Panc1 (cell line): ENCODE data around the gene DAPK1. TPM values are rescaled to one million over a fixed set of nuclear protein-coding genes. Genes with fewer than 3 reads are reported as not detected.

Experiments used
- ATAC-seq: fragments of 200-7000 bp; cut with Tn5 transposase; 2 replicates; pipeline ENCODE4 v1.9.1; 2020; ENCODE audit warnings: mild to moderate bottlenecking, moderate library complexity
- BruUV-seq: library from RNA; stranded (reverse); fragments of 400-500 nt; replicated peaks from 2 replicates; lab custom pipeline; 2021; lab: Mats Ljungman, UMichigan
- CTCF ChIA-PET: fragments of 300-600 bp; sonication (Branson Sonifier 250); formaldehyde crosslinking; loops from one replicate; lab custom pipeline; 2022; ENCODE audit warnings: antibody characterized with exemption; lab: Charles Lee
- POLR2A ChIA-PET: fragments of 300-600 bp; sonication (Branson Sonifier 250); formaldehyde crosslinking; loops from one replicate; lab custom pipeline; 2022; ENCODE audit warnings: antibody characterized with exemption; lab: Charles Lee
- DNase-seq: peaks from one replicate; pipeline ENCODE4 v3.0.0-alpha.2; 2010; ENCODE audit warnings: low read depth, low spot score
- H3K27ac ChIP-seq: 2 replicates; pipeline ENCODE4 v1.5.1; 2011; ENCODE audit warnings: mild to moderate bottlenecking, low read length, inconsistent platforms
- H3K27me3 ChIP-seq: fragments of 200-500 bp; sonication (Bioruptor generic); 2 replicates; pipeline ENCODE4 v1.6.0; 2014; ENCODE audit warnings: low read length, inconsistent platforms; ENCODE audit not compliant: control insufficient read depth, insufficient read depth
- H3K36me3 ChIP-seq: fragments of 200-500 bp; sonication (Bioruptor generic); 2 replicates; pipeline ENCODE4 v1.5.1; 2014; ENCODE audit warnings: inconsistent platforms, mild to moderate bottlenecking, low read length, moderate library complexity; ENCODE audit not compliant: control insufficient read depth, insufficient read depth
- H3K4me1 ChIP-seq: 2 replicates; pipeline ENCODE4 v1.5.1; 2011; ENCODE audit warnings: inconsistent platforms, mild to moderate bottlenecking, low read length, moderate library complexity; ENCODE audit not compliant: control insufficient read depth, insufficient read depth
- H3K4me3 ChIP-seq, 2 experiments: 2 replicates each; pipeline ENCODE4 v1.5.1; 2011 to 2012; ENCODE audit warnings: low read depth in 2 of 2, low read length in 2 of 2, mild to moderate bottlenecking in 2 of 2, inconsistent platforms in 1 of 2, moderate library complexity in 1 of 2
- H3K9me3 ChIP-seq: fragments of 200-500 bp; sonication (Bioruptor generic); 2 replicates; pipeline ENCODE4 v1.5.1; 2014; ENCODE audit warnings: low read depth, mild to moderate bottlenecking, inconsistent platforms, low read length, moderate library complexity; ENCODE audit not compliant: control insufficient read depth, insufficient read depth
- POLR2AphosphoS5 ChIP-seq: IDR thresholded peaks from 2 replicates; pipeline ENCODE4 v1.6.1; 2012; ENCODE audit warnings: mild to moderate bottlenecking, low read depth, low read length, moderate library complexity
- SIN3A ChIP-seq: IDR thresholded peaks from 2 replicates; pipeline ENCODE4 v1.6.1; 2012; ENCODE audit warnings: low read depth, mild to moderate bottlenecking, low read length, moderate library complexity, borderline replicate concordance; ENCODE audit not compliant: insufficient read depth
- TCF7L2 ChIP-seq: IDR thresholded peaks from 2 replicates; pipeline ENCODE4 v1.6.1; 2011; ENCODE audit warnings: mild to moderate bottlenecking, low read depth, low read length, inconsistent platforms
- in situ Hi-C: cut with HindIII; loops from 2 replicates; pipeline ENCODE4 v1.10.0; 2016; ENCODE audit warnings: low sequenced_read_pairs, low pct_unique_long_range_greater_than_20kb
- intact Hi-C: fragments of 100-400 bp; cut with micrococcal nuclease; formaldehyde crosslinking; loops from one replicate; pipeline ENCODE4 v1.10.0; 2022; ENCODE audit not compliant: unreplicated experiment
- total RNA-seq: library from RNA; stranded (reverse); gene quantifications from one replicate; pipeline ENCODE4 v1.2.1, GENCODE V29; 2021; ENCODE audit not compliant: unreplicated experiment
- TF ChIP-seq, protein P1 (sequence below), 2 experiments: IDR thresholded peaks; 2 replicates each; pipeline ENCODE4 v1.6.1; 2011 to 2012; ENCODE audit warnings: low read depth in 2 of 2, control low read depth in 1 of 2, low read length in 1 of 2, mild to moderate bottlenecking in 1 of 2, moderate library complexity in 1 of 2; ENCODE audit not compliant: insufficient read depth in 1 of 2
- TF ChIP-seq, protein P2 (sequence below): fragments of 450-650 bp; IDR thresholded peaks from 2 replicates; pipeline ENCODE4 v1.5.1; 2017; ENCODE audit warnings: mild to moderate bottlenecking

DAPK1 gene
- total RNA-seq, 1 experiment from 2014 or later = 0.87 TPM

DNA sequence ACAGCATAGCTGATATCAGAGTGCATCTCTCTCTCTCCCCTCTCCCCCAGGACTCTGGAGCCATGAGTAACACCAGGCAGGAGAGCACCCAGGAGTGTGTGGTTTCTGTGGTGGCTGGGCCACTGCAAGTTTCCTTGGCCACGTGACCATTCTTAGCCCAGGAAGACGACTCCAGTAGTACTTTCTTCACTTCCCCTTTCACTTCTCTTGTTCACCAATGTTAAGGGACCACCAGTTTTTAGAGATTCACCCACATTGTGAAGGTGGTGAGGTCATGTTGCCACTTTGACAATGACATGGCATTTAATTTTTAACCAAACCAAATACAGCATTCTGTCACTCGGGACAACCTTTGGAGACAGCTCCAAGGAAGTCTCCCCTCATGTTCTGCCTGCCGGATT lies 17.9 kb upstream of the DAPK1 start:
- H3K27me3 ChIP-seq = no peaks in the 10 kb centered on the region
- intact Hi-C loops (no loop called here), in situ Hi-C loops (no loop called here)
- H3K27ac ChIP-seq = no peak overlapping the region
- CTCF ChIA-PET = no interaction called here
- POLR2A ChIA-PET = no interaction called here
- no TSS peak for BruUV-seq
- no peak overlapping the region for H3K4me3 ChIP-seq
- ATAC-seq (no peak), DNase-seq (no peak)
- H3K36me3 ChIP-seq = no peaks in the 10 kb centered on the region
- TF ChIP-seq TCF7L2 = no peak
- H3K4me1 ChIP-seq = no peaks in the 10 kb centered on the region
- no peaks in the 10 kb centered on the region for H3K9me3 ChIP-seq

DNA sequence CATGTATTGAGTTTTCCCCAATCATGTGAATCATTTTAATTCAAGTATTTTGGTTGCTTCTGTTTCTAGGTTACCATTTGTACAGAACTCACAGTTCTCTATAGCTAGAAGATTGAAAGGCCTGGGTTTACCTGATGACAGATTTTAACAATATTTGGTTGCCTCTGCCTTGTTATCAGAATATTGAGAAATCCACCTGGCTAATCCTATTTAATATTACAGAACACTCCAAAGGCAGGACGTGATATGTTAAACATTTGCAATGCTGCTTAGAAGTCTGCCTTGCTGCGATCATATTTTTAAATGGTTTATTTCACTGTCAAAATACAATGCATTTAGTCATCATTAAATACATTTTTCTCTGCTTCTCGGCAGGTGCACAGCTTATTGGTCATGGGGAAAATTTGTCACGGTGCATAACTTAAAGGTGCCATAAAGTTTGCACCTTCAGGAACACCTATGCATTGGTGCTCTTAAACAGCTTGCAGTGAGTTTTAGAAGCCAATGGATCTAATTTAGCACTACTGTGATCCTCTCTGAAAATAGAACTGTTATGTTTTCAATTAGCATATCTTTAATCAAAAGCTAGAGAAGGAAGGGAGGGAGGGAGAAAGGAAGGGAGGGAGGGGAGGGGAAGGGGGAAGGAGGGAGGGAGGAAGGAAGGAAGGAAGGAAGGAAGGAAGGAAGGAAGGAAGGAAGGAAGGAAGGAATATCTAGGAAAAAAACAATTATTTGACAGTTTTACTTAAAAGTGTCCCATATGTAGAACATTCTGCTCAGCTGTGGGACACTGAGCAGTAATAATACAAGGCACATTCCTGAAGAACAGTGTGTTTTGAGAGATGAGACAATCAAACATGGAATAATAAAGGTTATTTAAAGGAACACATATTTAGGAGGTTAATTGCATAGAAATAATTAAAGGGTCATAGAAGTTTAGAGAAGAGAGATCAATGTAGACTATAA lies 15.5 kb upstream of the DAPK1 start:
- no peak for DNase-seq
- no peaks in the 10 kb centered on the region for H3K9me3 ChIP-seq
- H3K27ac ChIP-seq = no peak overlapping the region
- no peak overlapping the region for H3K4me3 ChIP-seq
- POLR2A ChIA-PET = no interaction called here
- no peak for ATAC-seq
- BruUV-seq = no TSS peak
- intact Hi-C loops (no loop called here), in situ Hi-C loops (no loop called here)
- H3K4me1 ChIP-seq = no peaks in the 10 kb centered on the region
- H3K27me3 ChIP-seq = no peaks in the 10 kb centered on the region
- no peaks in the 10 kb centered on the region for H3K36me3 ChIP-seq
- CTCF ChIA-PET = no interaction called here
- TF ChIP-seq, protein P1, sequence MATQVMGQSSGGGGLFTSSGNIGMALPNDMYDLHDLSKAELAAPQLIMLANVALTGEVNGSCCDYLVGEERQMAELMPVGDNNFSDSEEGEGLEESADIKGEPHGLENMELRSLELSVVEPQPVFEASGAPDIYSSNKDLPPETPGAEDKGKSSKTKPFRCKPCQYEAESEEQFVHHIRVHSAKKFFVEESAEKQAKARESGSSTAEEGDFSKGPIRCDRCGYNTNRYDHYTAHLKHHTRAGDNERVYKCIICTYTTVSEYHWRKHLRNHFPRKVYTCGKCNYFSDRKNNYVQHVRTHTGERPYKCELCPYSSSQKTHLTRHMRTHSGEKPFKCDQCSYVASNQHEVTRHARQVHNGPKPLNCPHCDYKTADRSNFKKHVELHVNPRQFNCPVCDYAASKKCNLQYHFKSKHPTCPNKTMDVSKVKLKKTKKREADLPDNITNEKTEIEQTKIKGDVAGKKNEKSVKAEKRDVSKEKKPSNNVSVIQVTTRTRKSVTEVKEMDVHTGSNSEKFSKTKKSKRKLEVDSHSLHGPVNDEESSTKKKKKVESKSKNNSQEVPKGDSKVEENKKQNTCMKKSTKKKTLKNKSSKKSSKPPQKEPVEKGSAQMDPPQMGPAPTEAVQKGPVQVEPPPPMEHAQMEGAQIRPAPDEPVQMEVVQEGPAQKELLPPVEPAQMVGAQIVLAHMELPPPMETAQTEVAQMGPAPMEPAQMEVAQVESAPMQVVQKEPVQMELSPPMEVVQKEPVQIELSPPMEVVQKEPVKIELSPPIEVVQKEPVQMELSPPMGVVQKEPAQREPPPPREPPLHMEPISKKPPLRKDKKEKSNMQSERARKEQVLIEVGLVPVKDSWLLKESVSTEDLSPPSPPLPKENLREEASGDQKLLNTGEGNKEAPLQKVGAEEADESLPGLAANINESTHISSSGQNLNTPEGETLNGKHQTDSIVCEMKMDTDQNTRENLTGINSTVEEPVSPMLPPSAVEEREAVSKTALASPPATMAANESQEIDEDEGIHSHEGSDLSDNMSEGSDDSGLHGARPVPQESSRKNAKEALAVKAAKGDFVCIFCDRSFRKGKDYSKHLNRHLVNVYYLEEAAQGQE (IDR thresholded peaks at IDR 0.05; ENCODE audit: insufficient read depth in 1 of 2, low read depth in 2 of 2, low read length in 1 of 2) = no peak
- TF ChIP-seq, protein P2, sequence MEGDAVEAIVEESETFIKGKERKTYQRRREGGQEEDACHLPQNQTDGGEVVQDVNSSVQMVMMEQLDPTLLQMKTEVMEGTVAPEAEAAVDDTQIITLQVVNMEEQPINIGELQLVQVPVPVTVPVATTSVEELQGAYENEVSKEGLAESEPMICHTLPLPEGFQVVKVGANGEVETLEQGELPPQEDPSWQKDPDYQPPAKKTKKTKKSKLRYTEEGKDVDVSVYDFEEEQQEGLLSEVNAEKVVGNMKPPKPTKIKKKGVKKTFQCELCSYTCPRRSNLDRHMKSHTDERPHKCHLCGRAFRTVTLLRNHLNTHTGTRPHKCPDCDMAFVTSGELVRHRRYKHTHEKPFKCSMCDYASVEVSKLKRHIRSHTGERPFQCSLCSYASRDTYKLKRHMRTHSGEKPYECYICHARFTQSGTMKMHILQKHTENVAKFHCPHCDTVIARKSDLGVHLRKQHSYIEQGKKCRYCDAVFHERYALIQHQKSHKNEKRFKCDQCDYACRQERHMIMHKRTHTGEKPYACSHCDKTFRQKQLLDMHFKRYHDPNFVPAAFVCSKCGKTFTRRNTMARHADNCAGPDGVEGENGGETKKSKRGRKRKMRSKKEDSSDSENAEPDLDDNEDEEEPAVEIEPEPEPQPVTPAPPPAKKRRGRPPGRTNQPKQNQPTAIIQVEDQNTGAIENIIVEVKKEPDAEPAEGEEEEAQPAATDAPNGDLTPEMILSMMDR = no peak
- TF ChIP-seq TCF7L2 = no peak
- TF ChIP-seq POLR2AphosphoS5 = no peak
- no peak for TF ChIP-seq SIN3A

DNA sequence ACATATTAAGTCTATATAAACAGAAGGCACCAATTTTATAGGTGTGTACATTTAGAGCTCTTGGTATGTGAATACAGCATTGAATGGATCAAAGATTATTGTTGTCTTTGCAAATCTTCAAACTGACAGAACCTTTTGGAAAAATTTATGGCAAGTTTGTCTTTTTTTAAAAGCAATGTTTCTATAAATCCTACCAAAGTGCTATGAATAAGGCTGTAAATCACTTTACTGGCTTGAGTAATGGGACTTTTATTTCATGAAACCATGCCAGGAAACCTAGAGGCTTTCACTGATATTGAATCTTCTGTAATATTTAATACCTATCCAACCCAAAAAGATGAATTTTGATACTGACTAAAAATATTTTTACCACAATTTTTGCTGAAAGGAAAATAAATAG lies 7.4 kb upstream of the DAPK1 start:
- Histone ChIP-seq H3K27ac (no peak overlapping the region), H3K27me3 (no peaks in the 10 kb centered on the region), H3K4me3 (no peak overlapping the region), H3K9me3 (no peaks in the 10 kb centered on the region), H3K36me3 (no peaks in the 10 kb centered on the region), H3K4me1 (no peaks in the 10 kb centered on the region)
- intact Hi-C loops (no loop called here), in situ Hi-C loops (no loop called here)
- DNase-seq = no peak
- TF ChIP-seq POLR2AphosphoS5 (no peak), SIN3A (no peak)
- BruUV-seq = no TSS peak
- ChIA-PET CTCF (no interaction called here), POLR2A (no interaction called here)
- ATAC-seq = no peak
